SK-N-SH (cell line): Measurements from ENCODE around the gene COL25A1. TPM values are rescaled to one million over a fixed set of nuclear protein-coding genes. Genes with fewer than 3 reads are reported as not detected.

Experiments used
- CTCF ChIA-PET: fragments of 300-600, 350-600 bp; formaldehyde crosslinking; extraction: SDS; loops from one replicate; lab custom pipeline; 2021; lab: Yijun Ruan, JAX
- POLR2A ChIA-PET: fragments of 350-600 bp; sonication (Branson Sonifier 250); formaldehyde crosslinking; extraction: SDS; loops from one replicate; lab custom pipeline; 2020; ENCODE audit warnings: antibody characterized with exemption, inconsistent platforms; lab: Yijun Ruan, JAX
- DNase-seq: peaks from one replicate; pipeline ENCODE4 v3.0.0; 2012
- H2AFZ ChIP-seq: fragments of 200-600 bp; sonication (generic); 2 replicates; pipeline ENCODE4 v1.8.1; 2016; ENCODE audit warnings: antibody characterized with exemption, mild to moderate bottlenecking, low read depth
- H3F3A ChIP-seq: fragments of 200-600 bp; sonication (generic); replicated peaks from 2 replicates; pipeline ENCODE3; 2016; ENCODE audit warnings: antibody characterized with exemption, mild to moderate bottlenecking; ENCODE audit not compliant: insufficient read depth
- H3K27ac ChIP-seq, 2 experiments: fragments of 200-500 bp in 1 of 2; fragments of 200-600 bp in 1 of 2; sonication (Bioruptor generic) in 1 of 2; sonication (generic), shearing (Covaris generic) in 1 of 2; 2 replicates each; pipeline versions ENCODE4 v1.5.1 to v1.6.1; 2014 to 2016; ENCODE audit warnings: low read depth in 2 of 2, inconsistent platforms in 1 of 2, low read length in 1 of 2, mild to moderate bottlenecking in 1 of 2, mixed read lengths in 1 of 2
- H3K27me3 ChIP-seq: fragments of 200-600 bp; sonication (generic), shearing (Covaris generic); 2 replicates; pipeline ENCODE4 v1.6.1; 2016; ENCODE audit warnings: mixed run types; ENCODE audit not compliant: insufficient read depth
- H3K36me3 ChIP-seq, 2 experiments: fragments of 200-500 bp in 1 of 2; fragments of 200-600 bp in 1 of 2; sonication (Bioruptor generic) in 1 of 2; sonication (generic) in 1 of 2; replicated peaks in 1 of 2; 2 replicates each; pipeline versions ENCODE3 to v1.5.1; 2014 to 2016; ENCODE audit warnings: low read length in 1 of 2, mild to moderate bottlenecking in 1 of 2; ENCODE audit not compliant: insufficient read depth in 2 of 2, control insufficient read depth in 1 of 2
- H3K4me1 ChIP-seq, 2 experiments: fragments of 200-500 bp in 1 of 2; fragments of 200-600 bp in 1 of 2; sonication (Bioruptor generic) in 1 of 2; sonication (generic), shearing (Covaris generic) in 1 of 2; 2 replicates each; pipeline versions ENCODE4 v1.5.1 to v1.6.1; 2014 to 2016; ENCODE audit warnings: low read depth in 1 of 2, low read length in 1 of 2, mixed run types in 1 of 2; ENCODE audit not compliant: insufficient read depth in 2 of 2, control insufficient read depth in 1 of 2
- H3K4me2 ChIP-seq: fragments of 200-600 bp; sonication (generic), shearing (Covaris generic); 2 replicates; pipeline ENCODE4 v1.6.1; 2017; ENCODE audit warnings: mixed run types
- H3K4me3 ChIP-seq, 2 experiments: fragments of 200-500 bp in 1 of 2; fragments of 200-600 bp in 1 of 2; sonication (Bioruptor generic) in 1 of 2; sonication (generic), shearing (Covaris generic) in 1 of 2; 2 replicates each; pipeline versions ENCODE4 v1.5.1 to v1.8.1; 2014 to 2016; ENCODE audit warnings: low read depth in 2 of 2, inconsistent platforms in 1 of 2, low read length in 1 of 2, mild to moderate bottlenecking in 1 of 2, mixed read lengths in 1 of 2, moderate library complexity in 1 of 2
- H3K79me2 ChIP-seq: fragments of 200-600 bp; sonication (generic); 2 replicates; pipeline ENCODE4 v1.8.1; 2017; ENCODE audit warnings: mild to moderate bottlenecking; ENCODE audit not compliant: insufficient read depth
- H3K9ac ChIP-seq: fragments of 200-600 bp; sonication (generic); 2 replicates; pipeline ENCODE4 v1.6.1; 2017; ENCODE audit warnings: mixed run types
- H3K9me2 ChIP-seq: fragments of 200-600 bp; sonication (generic); 2 replicates; pipeline ENCODE4 v1.6.1; 2017; ENCODE audit warnings: mixed run types
- H3K9me3 ChIP-seq: fragments of 200-600 bp; sonication (generic); 2 replicates; pipeline ENCODE4 v1.6.1; 2017; ENCODE audit warnings: mixed run types, mild to moderate bottlenecking, moderate library complexity
- H4K20me1 ChIP-seq: fragments of 200-600 bp; sonication (generic); 2 replicates; pipeline ENCODE4 v1.6.1; 2017; ENCODE audit warnings: mild to moderate bottlenecking, mixed run types; ENCODE audit not compliant: insufficient read depth
- CHD2 ChIP-seq: fragments of 150-350 bp; IDR thresholded peaks from 2 replicates; pipeline ENCODE4 v1.6.1; 2018; ENCODE audit warnings: low read length; ENCODE audit not compliant: partially characterized antibody
- FOXJ3 ChIP-seq: sonication (generic); formaldehyde crosslinking; IDR thresholded peaks from 2 replicates; pipeline ENCODE4 v1.5.1; 2020; ENCODE audit warnings: mild to moderate bottlenecking, missing genetic modification reagents
- FOXM1 ChIP-seq: IDR thresholded peaks from 2 replicates; pipeline ENCODE4 v1.4.0; 2012; ENCODE audit warnings: low read depth, mild to moderate bottlenecking
- MAX ChIP-seq: IDR thresholded peaks from 2 replicates; pipeline ENCODE4 v1.4.0; 2012; ENCODE audit warnings: low read depth
- MEF2A ChIP-seq: IDR thresholded peaks from 2 replicates; pipeline ENCODE4 v1.4.0; 2012; ENCODE audit warnings: low read depth, borderline replicate concordance
- MXI1 ChIP-seq: IDR thresholded peaks from 2 replicates; pipeline ENCODE4 v1.6.1; 2012; ENCODE audit warnings: mild to moderate bottlenecking, low read depth, low read length, improper control_type of control experiment
- RAD21 ChIP-seq: IDR thresholded peaks from 2 replicates; pipeline ENCODE4 v1.6.1; 2012; ENCODE audit warnings: mild to moderate bottlenecking, low read length
- YY1 ChIP-seq: IDR thresholded peaks from 2 replicates; pipeline ENCODE4 v1.4.0; 2012; ENCODE audit warnings: low read depth, mild to moderate bottlenecking
- WGBS: methylation state at CpG from one replicate; pipeline ENCODE4 v1.1.6; 2017; ENCODE audit warnings: low lambda C conversion rate; 5-methylcytosine and 5-hydroxymethylcytosine counted together
- polyA plus RNA-seq, 3 experiments: library from polyadenylated mRNA; depleted of rRNA; stranded (reverse); fragments of >200 nt; gene quantifications; 2 replicates each; pipeline ENCODE4 v1.2.3, GENCODE V29; 2012
- TF ChIP-seq, protein P1 (sequence below): fragments of 150-350 bp; IDR thresholded peaks from 2 replicates; pipeline ENCODE4 v1.6.1; 2016; ENCODE audit warnings: mild to moderate bottlenecking, low read depth, low read length
- TF ChIP-seq, protein P2 (sequence below): IDR thresholded peaks from 2 replicates; pipeline ENCODE4 v1.4.0; 2012; ENCODE audit warnings: low read depth, borderline replicate concordance

COL25A1 gene
- polyA plus RNA-seq, 1 of the 3 experiments (the other 2 are of a cell fraction) = not detected

- Histone ChIP-seq H3K4me3 (no peak overlapping the region), H3F3A (no peaks in the 10 kb centered on the region), H3K9me2 (no peaks in the 10 kb centered on the region), H3K27me3 (no peaks in the 10 kb centered on the region; the same call in 1 of the 2 replicates), H3K79me2 (no peaks in the 10 kb centered on the region), H3K4me1 (no peaks in the 10 kb centered on the region), H3K36me3 (no peaks in the 10 kb centered on the region), H3K9me3 (no peaks in the 10 kb centered on the region), H4K20me1 (no peaks in the 10 kb centered on the region), H3K27ac (no peak overlapping the region), H3K9ac (no peak overlapping the region), H3K4me2 (no peak overlapping the region)
- ChIA-PET POLR2A (no interaction called here), CTCF (no interaction called here)
- DNase-seq = no peak
- WGBS = 35% methylated on average over 6 of the region's 6 CpGs
- no peak for TF ChIP-seq FOXM1
- no peak for TF ChIP-seq CHD2
- TF ChIP-seq, protein P1, sequence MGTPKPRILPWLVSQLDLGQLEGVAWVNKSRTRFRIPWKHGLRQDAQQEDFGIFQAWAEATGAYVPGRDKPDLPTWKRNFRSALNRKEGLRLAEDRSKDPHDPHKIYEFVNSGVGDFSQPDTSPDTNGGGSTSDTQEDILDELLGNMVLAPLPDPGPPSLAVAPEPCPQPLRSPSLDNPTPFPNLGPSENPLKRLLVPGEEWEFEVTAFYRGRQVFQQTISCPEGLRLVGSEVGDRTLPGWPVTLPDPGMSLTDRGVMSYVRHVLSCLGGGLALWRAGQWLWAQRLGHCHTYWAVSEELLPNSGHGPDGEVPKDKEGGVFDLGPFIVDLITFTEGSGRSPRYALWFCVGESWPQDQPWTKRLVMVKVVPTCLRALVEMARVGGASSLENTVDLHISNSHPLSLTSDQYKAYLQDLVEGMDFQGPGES = no peak
- TF ChIP-seq MAX = no peak
- TF ChIP-seq MEF2A = no peak
- no peak for TF ChIP-seq MXI1
- TF ChIP-seq, all 33 proteins: peak for 0
- H2AFZ ChIP-seq = no peak overlapping the region
Measured at GRCh38 chr4:108979759-108980158, 322.7 kb downstream of the COL25A1 start.

DNA sequence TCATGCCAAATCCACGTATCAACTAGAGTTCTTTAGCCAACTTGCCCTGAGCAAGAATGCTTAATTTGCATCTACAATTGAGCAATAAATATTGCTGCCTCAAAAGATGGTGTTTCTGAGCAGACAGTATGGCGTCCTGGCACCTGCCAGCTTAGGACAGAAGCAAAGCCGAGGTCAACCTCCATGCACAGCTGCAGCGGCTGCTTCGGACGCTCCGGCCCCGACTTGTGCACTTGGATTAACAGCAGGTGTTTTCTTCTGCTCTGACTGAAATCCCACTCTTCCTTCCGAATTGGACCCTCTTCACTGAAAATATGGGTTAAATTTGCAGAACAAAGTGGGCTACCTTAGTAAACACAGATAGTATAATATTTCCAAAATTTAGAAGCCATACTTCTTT is 324.4 kb downstream of the COL25A1 start:
- Histone ChIP-seq H3K9me3 (no peaks in the 10 kb centered on the region), H3K9ac (no peak overlapping the region), H3K4me2 (no peak overlapping the region), H3K4me3 (no peak overlapping the region), H3K9me2 (no peaks in the 10 kb centered on the region), H3F3A (no peaks in the 10 kb centered on the region), H2AFZ (no peak overlapping the region), H4K20me1 (no peaks in the 10 kb centered on the region), H3K27me3 (no peaks in the 10 kb centered on the region; the same call in 1 of the 2 replicates), H3K4me1 (no peaks in the 10 kb centered on the region), H3K36me3 (no peaks in the 10 kb centered on the region), H3K79me2 (no peaks in the 10 kb centered on the region), H3K27ac (no peak overlapping the region)
- ChIA-PET CTCF (no interaction called here), POLR2A (no interaction called here)
- TF ChIP-seq RAD21 (no peak), YY1 (no peak), FOXJ3 (CRISPR knock-in tag) (no peak), FOXM1 (no peak)
- TF ChIP-seq, protein P2, sequence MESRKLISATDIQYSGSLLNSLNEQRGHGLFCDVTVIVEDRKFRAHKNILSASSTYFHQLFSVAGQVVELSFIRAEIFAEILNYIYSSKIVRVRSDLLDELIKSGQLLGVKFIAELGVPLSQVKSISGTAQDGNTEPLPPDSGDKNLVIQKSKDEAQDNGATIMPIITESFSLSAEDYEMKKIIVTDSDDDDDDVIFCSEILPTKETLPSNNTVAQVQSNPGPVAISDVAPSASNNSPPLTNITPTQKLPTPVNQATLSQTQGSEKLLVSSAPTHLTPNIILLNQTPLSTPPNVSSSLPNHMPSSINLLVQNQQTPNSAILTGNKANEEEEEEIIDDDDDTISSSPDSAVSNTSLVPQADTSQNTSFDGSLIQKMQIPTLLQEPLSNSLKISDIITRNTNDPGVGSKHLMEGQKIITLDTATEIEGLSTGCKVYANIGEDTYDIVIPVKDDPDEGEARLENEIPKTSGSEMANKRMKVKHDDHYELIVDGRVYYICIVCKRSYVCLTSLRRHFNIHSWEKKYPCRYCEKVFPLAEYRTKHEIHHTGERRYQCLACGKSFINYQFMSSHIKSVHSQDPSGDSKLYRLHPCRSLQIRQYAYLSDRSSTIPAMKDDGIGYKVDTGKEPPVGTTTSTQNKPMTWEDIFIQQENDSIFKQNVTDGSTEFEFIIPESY = no peak
- WGBS = 21% methylated on average over 9 of the region's 9 CpGs
- DNase-seq = no peak
